MM.1S (cell line): ENCODE measurements around the gene SIL1.
"Not testable (repeated sequence)": the region's sequence is repeated elsewhere in the genome, so short reads cannot be mapped to it uniquely, and the experiment has no call there.

Source experiments
- DNase-seq: peaks from one replicate; pipeline ENCODE4 v3.0.0-alpha.2; 2015
- H2AFZ ChIP-seq: fragments of 300-600 bp; sonication (generic); 2 replicates; pipeline ENCODE4 v1.6.0; 2016; ENCODE audit warnings: antibody characterized with exemption, low read length
- H3F3A ChIP-seq: fragments of 300-600 bp; sonication (generic); 2 replicates; pipeline ENCODE4 v1.6.1; 2016; ENCODE audit warnings: mild to moderate bottlenecking, antibody characterized with exemption, low read length, moderate library complexity, mixed read lengths; ENCODE audit not compliant: insufficient read depth
- H3K27ac ChIP-seq: fragments of 300-600 bp; sonication (generic); 2 replicates; pipeline ENCODE4 v1.5.1; 2016; ENCODE audit warnings: mild to moderate bottlenecking, low read length
- H3K27me3 ChIP-seq: fragments of 300-600 bp; sonication (generic); replicated peaks from 2 replicates; pipeline ENCODE4 v1.6.0; 2016; ENCODE audit warnings: low read length; ENCODE audit not compliant: insufficient read depth
- H3K36me3 ChIP-seq: fragments of 300-600 bp; sonication (generic); replicated peaks from 2 replicates; pipeline ENCODE4 v1.6.1; 2016; ENCODE audit warnings: mild to moderate bottlenecking, low read length, mixed read lengths; ENCODE audit not compliant: insufficient read depth
- H3K4me1 ChIP-seq: fragments of 300-600 bp; sonication (generic); 2 replicates; pipeline ENCODE4 v1.6.1; 2016; ENCODE audit warnings: low read length, mixed read lengths
- H3K4me2 ChIP-seq: fragments of 300-600 bp; sonication (generic); 2 replicates; pipeline ENCODE4 v1.6.0; 2016; ENCODE audit warnings: low read depth, low read length
- H3K4me3 ChIP-seq: fragments of 300-600 bp; sonication (generic); 2 replicates; pipeline ENCODE4 v1.5.1; 2016; ENCODE audit warnings: low read length, mixed read lengths
- H3K79me2 ChIP-seq: fragments of 300-600 bp; sonication (generic); 2 replicates; pipeline ENCODE4 v1.6.1; 2016; ENCODE audit warnings: mixed run types, low read length, mixed read lengths
- H3K9ac ChIP-seq: fragments of 300-600 bp; sonication (generic); 2 replicates; pipeline ENCODE4 v1.6.1; 2016; ENCODE audit warnings: low read length, mixed read lengths
- H3K9me2 ChIP-seq: fragments of 300-600 bp; sonication (generic); replicated peaks from 2 replicates; pipeline ENCODE4 v1.6.1; 2016; ENCODE audit warnings: mild to moderate bottlenecking, low read length, mixed read lengths; ENCODE audit not compliant: insufficient read depth
- H3K9me3 ChIP-seq: fragments of 300-600 bp; sonication (generic); replicated peaks from 2 replicates; pipeline ENCODE4 v1.6.1; 2016; ENCODE audit warnings: mild to moderate bottlenecking, low read length, mixed read lengths; ENCODE audit not compliant: insufficient read depth
- H4K20me1 ChIP-seq: fragments of 300-600 bp; sonication (generic); 2 replicates; pipeline ENCODE4 v1.6.1; 2016; ENCODE audit warnings: mild to moderate bottlenecking, low read length, moderate library complexity, mixed read lengths; ENCODE audit not compliant: insufficient read depth
- EZH2 ChIP-seq: fragments of 300-600 bp; sonication (generic); optimal IDR thresholded peaks from 2 replicates; pipeline ENCODE3; 2017; ENCODE audit warnings: low read depth, mild to moderate bottlenecking, antibody characterized with exemption, low read length, mixed read lengths
- EZH2phosphoT487 ChIP-seq: fragments of 300-600 bp; sonication (generic); IDR thresholded peaks from 2 replicates; pipeline ENCODE4 v1.6.1; 2018; ENCODE audit warnings: antibody characterized with exemption, low read length
- TF ChIP-seq, protein P1 (sequence below): fragments of 300-600 bp; sonication (generic); IDR thresholded peaks from 2 replicates; pipeline ENCODE4 v1.5.1; 2016; ENCODE audit warnings: antibody characterized with exemption, low read length, mixed read lengths

Gene SIL1

DNA sequence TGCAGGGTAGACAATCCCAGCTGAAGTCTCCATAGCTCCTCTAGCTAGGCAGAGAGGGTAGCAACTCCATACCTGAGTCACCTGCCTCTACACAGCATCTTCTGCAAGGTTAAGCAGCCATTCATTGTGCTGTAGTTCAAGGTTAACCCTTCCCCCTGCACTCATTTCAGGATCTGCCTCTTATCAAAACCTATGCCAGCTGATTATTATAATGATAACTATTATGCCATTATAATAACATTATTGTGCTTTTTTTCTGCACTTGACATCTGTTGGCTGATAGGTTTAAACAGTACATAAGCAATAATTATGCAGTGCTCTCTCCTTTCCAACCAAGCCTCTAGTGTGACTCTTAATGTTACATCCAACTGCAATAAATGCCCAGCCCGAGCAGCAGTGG, 17.3 kb downstream of the SIL1 start:
- H4K20me1 ChIP-seq = no peaks in the 10 kb centered on the region

DNA sequence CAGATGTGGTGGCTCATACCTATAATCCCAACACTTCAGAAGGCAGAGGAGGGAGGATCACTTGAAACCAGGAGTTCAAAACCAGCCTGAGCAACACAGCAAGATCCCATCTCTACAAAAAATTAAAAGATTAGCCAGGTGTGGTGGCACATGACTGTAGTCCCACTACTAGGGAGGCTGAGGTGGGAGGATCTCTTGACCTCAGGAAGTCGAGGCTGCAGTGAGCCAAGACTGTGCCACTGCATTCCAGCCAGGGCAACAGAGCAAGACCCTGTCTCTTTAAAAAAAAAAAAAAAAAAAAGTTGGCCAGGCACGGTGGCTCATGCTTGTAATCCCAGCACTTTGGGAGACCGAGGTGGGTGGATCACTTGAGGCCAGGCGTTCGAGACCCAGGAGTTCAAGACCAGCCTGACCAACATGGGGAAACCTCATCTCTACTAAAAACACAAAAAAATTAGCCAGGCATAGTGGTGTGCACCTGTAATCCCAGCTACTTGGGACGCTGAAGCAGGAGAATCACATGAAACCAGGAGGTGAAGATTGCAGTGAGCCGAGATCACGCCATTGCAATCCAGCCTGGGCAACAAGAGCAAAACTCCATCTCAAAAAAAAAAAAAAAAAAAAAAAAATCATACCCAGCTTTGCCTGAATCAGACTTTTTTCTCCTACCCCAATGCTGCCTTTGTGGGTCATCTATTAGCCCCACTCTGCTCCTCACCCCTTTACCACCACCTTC, 18.2 kb downstream of the SIL1 start:
- H3K4me1 ChIP-seq = peaks cover 21% of the 10 kb centered on the region
- not testable (repeated sequence) for H3K9me2 ChIP-seq, H3K4me2 ChIP-seq, H4K20me1 ChIP-seq, H3K27me3 ChIP-seq, H3K4me3 ChIP-seq, H2AFZ ChIP-seq, H3K9me3 ChIP-seq, DNase-seq, H3K9ac ChIP-seq, H3K36me3 ChIP-seq, H3K27ac ChIP-seq
- H3K79me2 ChIP-seq = peaks cover 12% of the 10 kb centered on the region
- H3F3A ChIP-seq = peaks cover 19% of the 10 kb centered on the region

More for the DNA sequence above, 17.3 kb downstream of the SIL1 start:
- no peak overlapping the region for H3K9ac ChIP-seq
- H3K4me2 ChIP-seq = no peak overlapping the region
- no peaks in the 10 kb centered on the region for H3K27me3 ChIP-seq
- no peaks in the 10 kb centered on the region for H3K9me3 ChIP-seq
- H3K4me1 ChIP-seq = peaks cover 29% of the 10 kb centered on the region
- no peak for DNase-seq
- H3K79me2 ChIP-seq = peaks cover 16% of the 10 kb centered on the region
- no peaks in the 10 kb centered on the region for H3K9me2 ChIP-seq
- no peak overlapping the region for H2AFZ ChIP-seq
- peaks cover 26% of the 10 kb centered on the region for H3F3A ChIP-seq
- H3K4me3 ChIP-seq = no peak overlapping the region
- no peaks in the 10 kb centered on the region for H3K36me3 ChIP-seq
- TF ChIP-seq EZH2 = no peak
- TF ChIP-seq, protein P1, sequence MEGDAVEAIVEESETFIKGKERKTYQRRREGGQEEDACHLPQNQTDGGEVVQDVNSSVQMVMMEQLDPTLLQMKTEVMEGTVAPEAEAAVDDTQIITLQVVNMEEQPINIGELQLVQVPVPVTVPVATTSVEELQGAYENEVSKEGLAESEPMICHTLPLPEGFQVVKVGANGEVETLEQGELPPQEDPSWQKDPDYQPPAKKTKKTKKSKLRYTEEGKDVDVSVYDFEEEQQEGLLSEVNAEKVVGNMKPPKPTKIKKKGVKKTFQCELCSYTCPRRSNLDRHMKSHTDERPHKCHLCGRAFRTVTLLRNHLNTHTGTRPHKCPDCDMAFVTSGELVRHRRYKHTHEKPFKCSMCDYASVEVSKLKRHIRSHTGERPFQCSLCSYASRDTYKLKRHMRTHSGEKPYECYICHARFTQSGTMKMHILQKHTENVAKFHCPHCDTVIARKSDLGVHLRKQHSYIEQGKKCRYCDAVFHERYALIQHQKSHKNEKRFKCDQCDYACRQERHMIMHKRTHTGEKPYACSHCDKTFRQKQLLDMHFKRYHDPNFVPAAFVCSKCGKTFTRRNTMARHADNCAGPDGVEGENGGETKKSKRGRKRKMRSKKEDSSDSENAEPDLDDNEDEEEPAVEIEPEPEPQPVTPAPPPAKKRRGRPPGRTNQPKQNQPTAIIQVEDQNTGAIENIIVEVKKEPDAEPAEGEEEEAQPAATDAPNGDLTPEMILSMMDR = no peak
- no peak for TF ChIP-seq EZH2phosphoT487
- no peak overlapping the region for H3K27ac ChIP-seq

DNA sequence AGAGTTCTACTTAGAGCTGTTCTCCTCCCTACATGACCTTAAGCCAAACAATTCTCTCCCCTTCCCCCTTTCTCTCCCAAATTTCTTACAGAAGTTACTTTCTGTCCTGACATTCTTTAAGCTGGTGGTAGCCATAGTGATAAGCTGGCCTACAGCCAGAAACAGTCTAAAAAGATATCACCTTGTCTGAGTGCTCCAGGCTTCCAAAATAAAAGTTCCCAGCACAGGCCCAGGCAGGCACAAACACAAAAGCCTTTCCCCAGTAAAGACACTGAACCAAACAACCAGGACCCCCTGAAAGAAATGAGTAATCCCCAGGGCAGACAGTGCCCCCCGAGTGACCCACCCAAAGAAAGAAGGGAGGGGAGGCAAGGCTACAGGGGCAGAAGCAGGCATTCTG, 19.2 kb downstream of the SIL1 start:
- no peaks in the 10 kb centered on the region for H3K9me3 ChIP-seq
- no peaks in the 10 kb centered on the region for H3K9me2 ChIP-seq
- H2AFZ ChIP-seq = no peak overlapping the region
- peaks cover 8% of the 10 kb centered on the region for H3K79me2 ChIP-seq
- H3K9ac ChIP-seq = no peak overlapping the region
- H3K4me2 ChIP-seq = no peak overlapping the region
- H4K20me1 ChIP-seq = no peaks in the 10 kb centered on the region
- TF ChIP-seq EZH2phosphoT487 = no peak
- TF ChIP-seq, protein P1 = no peak
- TF ChIP-seq EZH2 = no peak
- H3K4me3 ChIP-seq = no peak overlapping the region
- H3K27me3 ChIP-seq = no peaks in the 10 kb centered on the region
- H3K4me1 ChIP-seq = peaks cover 21% of the 10 kb centered on the region
- peaks cover 19% of the 10 kb centered on the region for H3F3A ChIP-seq
- peak overlapping the region; percentile 77; the same call in 1 of the 2 replicates for H3K27ac ChIP-seq
- no peaks in the 10 kb centered on the region for H3K36me3 ChIP-seq
- DNase-seq = no peak

DNA sequence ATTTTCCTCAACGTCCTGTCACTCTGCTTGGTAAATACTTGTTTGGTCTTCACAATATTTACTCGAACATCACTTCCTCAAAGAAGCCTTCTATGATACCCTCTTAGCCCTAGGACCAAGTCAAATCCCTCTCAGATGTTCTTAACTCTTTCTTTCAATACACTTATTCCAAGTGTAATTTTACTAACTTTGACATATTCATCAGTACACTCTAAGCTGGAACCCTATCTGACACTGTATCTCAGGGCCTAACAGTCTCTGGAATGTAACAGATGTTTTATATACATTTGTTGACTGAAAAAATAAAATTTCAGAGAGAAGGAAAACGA, 19.6 kb downstream of the SIL1 start:
- no peaks in the 10 kb centered on the region for H3K27me3 ChIP-seq
- H3K27ac ChIP-seq = peak overlapping the region; percentile 77; the same call in 1 of the 2 replicates
- TF ChIP-seq EZH2 (no peak), EZH2phosphoT487 (no peak)
- TF ChIP-seq, protein P1 = no peak
- H3F3A ChIP-seq = peaks cover 19% of the 10 kb centered on the region
- no peak overlapping the region for H3K4me3 ChIP-seq
- no peaks in the 10 kb centered on the region for H3K36me3 ChIP-seq
- H3K79me2 ChIP-seq = peaks cover 9% of the 10 kb centered on the region
- no peaks in the 10 kb centered on the region for H3K9me2 ChIP-seq
- H3K4me1 ChIP-seq = peaks cover 21% of the 10 kb centered on the region
- no peak for DNase-seq
- no peaks in the 10 kb centered on the region for H4K20me1 ChIP-seq
- H3K4me2 ChIP-seq = peak overlapping the region; percentile 36; the same call in 1 of the 2 replicates
- H2AFZ ChIP-seq = no peak overlapping the region
- H3K9ac ChIP-seq = no peak overlapping the region
- no peaks in the 10 kb centered on the region for H3K9me3 ChIP-seq
